HCT116 (cell line): Measurements from ENCODE around the gene C1orf52. TPM values are rescaled to one million over a fixed set of nuclear protein-coding genes. Genes with fewer than 3 reads are reported as not detected.

Experiments used
- ATAC-seq: fragments of 200-7000 bp; cut with Tn5 transposase; 2 replicates; pipeline ENCODE4 v1.9.1; 2020; ENCODE audit warnings: mild to moderate bottlenecking, moderate library complexity
- BruUV-seq: library from RNA; stranded (reverse); fragments of 400-500 nt; replicated peaks from 2 replicates; lab custom pipeline; 2021; lab: Mats Ljungman, UMichigan
- CTCF ChIA-PET: fragments of 300-600 bp; sonication (Branson Sonifier 250); formaldehyde crosslinking; loops from one replicate; lab custom pipeline; 2021; ENCODE audit warnings: antibody characterized with exemption; lab: Charles Lee
- POLR2A ChIA-PET: fragments of 300-600, 350-600 bp; sonication (Branson Sonifier 250); formaldehyde crosslinking; loops from one replicate; lab custom pipeline; 2021; ENCODE audit warnings: antibody characterized with exemption; lab: Charles Lee
- RAD21 ChIA-PET, 2 experiments: fragments of 300-600 bp; sonication (Branson Sonifier 250); formaldehyde crosslinking; loops; one replicate each; lab custom pipeline; 2023; ENCODE audit warnings: low total read pairs in 2 of 2; ENCODE audit not compliant: uncharacterized antibody in 2 of 2, unreplicated experiment in 2 of 2, low non-redundant PET in 1 of 2; lab: Charles Lee
- DNase-seq: peaks from one replicate; pipeline ENCODE4 v3.0.0-alpha.2; 2010; ENCODE audit warnings: low read depth, low spot score
- H2AFZ ChIP-seq: fragments of 200-600 bp; shearing (Covaris generic), sonication (generic); 2 replicates; pipeline ENCODE4 v1.6.1; 2017; ENCODE audit warnings: low read depth, mixed run types, mixed read lengths, antibody characterized with exemption, low read length; ENCODE audit not compliant: poor library complexity, severe bottlenecking
- H3K27ac ChIP-seq: 2 replicates; pipeline ENCODE4 v1.5.1; 2012; ENCODE audit warnings: low read depth, low read length
- H3K27me3 ChIP-seq: fragments of 200-600 bp; sonication (generic); 2 replicates; pipeline ENCODE4 v1.6.1; 2016; ENCODE audit warnings: mixed run types, low read length, mixed read lengths; ENCODE audit not compliant: insufficient read depth
- H3K36me3 ChIP-seq, 2 experiments: fragments of 200-500 bp in 1 of 2; fragments of 200-600 bp in 1 of 2; sonication (Bioruptor generic) in 1 of 2; sonication (generic) in 1 of 2; 2 replicates each; pipeline versions ENCODE4 v1.5.1 to v1.6.1; 2014 to 2016; ENCODE audit warnings: low read length in 2 of 2, inconsistent platforms in 1 of 2, mixed read lengths in 1 of 2, mixed run types in 1 of 2; ENCODE audit not compliant: insufficient read depth in 2 of 2, control insufficient read depth in 1 of 2
- H3K4me1 ChIP-seq, 2 experiments: fragments of 200-600 bp in 1 of 2; sonication (generic) in 1 of 2; 2 replicates each; pipeline versions ENCODE4 v1.5.1 to v1.6.1; 2012 to 2017; ENCODE audit warnings: low read length in 2 of 2, inconsistent platforms in 1 of 2, mild to moderate bottlenecking in 1 of 2, mixed read lengths in 1 of 2, mixed run types in 1 of 2, moderate library complexity in 1 of 2; ENCODE audit not compliant: insufficient read depth in 2 of 2, control insufficient read depth in 1 of 2
- H3K4me2 ChIP-seq: fragments of 200-600 bp; sonication (generic); 2 replicates; pipeline ENCODE4 v1.6.1; 2017; ENCODE audit warnings: mixed run types, low read length, mixed read lengths
- H3K4me3 ChIP-seq, 2 experiments: fragments of 200-600 bp in 1 of 2; sonication (generic) in 1 of 2; replicated peaks in 1 of 2; 2 replicates each; pipeline ENCODE4 v1.5.1; 2011 to 2016; ENCODE audit warnings: low read length in 2 of 2, control low read depth in 1 of 2, low read depth in 1 of 2, mild to moderate bottlenecking in 1 of 2, mixed read lengths in 1 of 2, mixed run types in 1 of 2
- H3K79me2 ChIP-seq: fragments of 200-600 bp; sonication (generic); 2 replicates; pipeline ENCODE4 v1.6.1; 2017; ENCODE audit warnings: mild to moderate bottlenecking, mixed run types, low read length, moderate library complexity, mixed read lengths; ENCODE audit not compliant: insufficient read depth
- H3K9ac ChIP-seq: fragments of 200-600 bp; sonication (generic); 2 replicates; pipeline ENCODE4 v1.6.1; 2016; ENCODE audit warnings: low read length, mixed read lengths
- H3K9me2 ChIP-seq: fragments of 200-600 bp; sonication (generic), shearing (Covaris generic); 2 replicates; pipeline ENCODE4 v1.6.1; 2017; ENCODE audit warnings: mixed run types, mild to moderate bottlenecking, moderate library complexity; ENCODE audit not compliant: insufficient read depth
- H3K9me3 ChIP-seq, 2 experiments: fragments of 200-500 bp in 1 of 2; fragments of 200-600 bp in 1 of 2; sonication (Bioruptor generic) in 1 of 2; sonication (generic) in 1 of 2; 2 replicates each; pipeline ENCODE4 v1.6.1; 2014 to 2017; ENCODE audit warnings: low read length in 2 of 2, mixed read lengths in 2 of 2, inconsistent platforms in 1 of 2, low read depth in 1 of 2, mild to moderate bottlenecking in 1 of 2, mixed run types in 1 of 2, moderate library complexity in 1 of 2; ENCODE audit not compliant: control insufficient read depth in 1 of 2, insufficient read depth in 1 of 2
- H4K20me1 ChIP-seq: fragments of 200-600 bp; sonication (generic), shearing (Covaris generic); 2 replicates; pipeline ENCODE4 v1.6.1; 2017; ENCODE audit warnings: mixed run types, mild to moderate bottlenecking, moderate library complexity; ENCODE audit not compliant: insufficient read depth
- ATF3 ChIP-seq: IDR thresholded peaks from 2 replicates; pipeline ENCODE4 v1.6.1; 2012
- JUND ChIP-seq: IDR thresholded peaks from 2 replicates; pipeline ENCODE4 v1.6.1; 2012
- RAD21 ChIP-seq: IDR thresholded peaks from 2 replicates; pipeline ENCODE4 v1.6.1; 2012; ENCODE audit warnings: low read depth, mild to moderate bottlenecking
- REST ChIP-seq: IDR thresholded peaks from 2 replicates; pipeline ENCODE4 v1.6.1; 2012; ENCODE audit warnings: low read depth
- TCF7L2 ChIP-seq: IDR thresholded peaks from 2 replicates; pipeline ENCODE4 v1.7.0; 2011; ENCODE audit warnings: borderline replicate concordance, inconsistent platforms; ENCODE audit not compliant: insufficient read depth, insufficient read length; ENCODE audit errors: extremely low read depth
- ZBTB33 ChIP-seq: IDR thresholded peaks from 2 replicates; pipeline ENCODE4 v1.6.1; 2011; ENCODE audit warnings: mild to moderate bottlenecking, low read length, moderate library complexity; ENCODE audit not compliant: insufficient replicate concordance; ENCODE audit errors: extremely low read depth
- intact Hi-C: fragments of 100-400 bp; cut with micrococcal nuclease; formaldehyde crosslinking; loops from 2 replicates; pipeline ENCODE4 v1.10.0; 2022
- total RNA-seq: library from RNA; stranded (reverse); gene quantifications from one replicate; pipeline ENCODE4 v1.2.1, GENCODE V29; 2021; ENCODE audit not compliant: unreplicated experiment
- TF ChIP-seq, protein P1 (sequence below): IDR thresholded peaks from 2 replicates; pipeline ENCODE4 v1.6.1; 2012

C1orf52 gene
- total RNA-seq, 1 experiment from 2014 or later = 23.3 TPM

GRCh38 chr1:85262985-85263384, 3.5 kb upstream of the C1orf52 start (continued):
- no peak for TF ChIP-seq ATF3
- TF ChIP-seq JUND = no peak

- Histone ChIP-seq H2AFZ (peak overlapping the region; percentile 10), H3K27ac (no peak overlapping the region), H3K36me3 (peaks cover 21% of the 10 kb centered on the region in 2 experiments; a peak in 3 of 4 replicates), H3K27me3 (no peaks in the 10 kb centered on the region), H3K4me2 (peak overlapping the region; percentile 84), H4K20me1 (peaks cover 8% of the 10 kb centered on the region; the same call in 1 of the 2 replicates), H3K4me3 (peak overlapping the region in 1 of 2 experiments; percentile 84; a peak in 2 of 4 replicates), H3K9me3 (peaks cover 0 to 6% of the 10 kb centered on the region in 2 experiments; a peak in 1 of 4 replicates), H3K9ac (no peak overlapping the region), H3K4me1 (peaks cover 8 to 22% of the 10 kb centered on the region in 2 experiments; a peak in 3 of 4 replicates), H3K79me2 (peaks cover 44% of the 10 kb centered on the region)
- ChIA-PET RAD21 (interaction anchor here (1.7 to 2.0 kb wide), 2 partner anchors 16 to 315 kb away, joined by 6 to 8 read pairs (median 6); partner anchors contain the start of gene BCL10 (in 1 of the 2)), CTCF (interaction anchor here (0.6 to 7.2 kb wide), 14 partner anchors 8 to 319 kb away, joined by 3 to 265 read pairs (median 7); partner anchors contain the start of gene BCL10)
- DNase-seq (no peak), ATAC-seq (no peak)
- intact Hi-C loops = loop anchor here (1.0 kb wide), 2 partner anchors 151 to 315 kb away; no protein-coding TSS in a partner anchor
- BruUV-seq = no TSS peak
- TF ChIP-seq REST (no peak), ZBTB33 (no peak), RAD21 (no peak), TCF7L2 (no peak)
- TF ChIP-seq, protein P1, sequence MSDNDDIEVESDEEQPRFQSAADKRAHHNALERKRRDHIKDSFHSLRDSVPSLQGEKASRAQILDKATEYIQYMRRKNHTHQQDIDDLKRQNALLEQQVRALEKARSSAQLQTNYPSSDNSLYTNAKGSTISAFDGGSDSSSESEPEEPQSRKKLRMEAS = no peak; the same call in 1 of the 2 replicates
- TF ChIP-seq, all 23 proteins: peak for 0
- no peaks in the 10 kb centered on the region for H3K9me2 ChIP-seq
- POLR2A ChIA-PET = interaction anchor here (1.0 kb wide), 2 partner anchors 17 to 315 kb away, joined by 3 to 4 read pairs; partner anchors contain the start of gene BCL10
These were observed 431 bp upstream of the C1orf52 start for GRCh38 chr1:85259912-85260274.
